Activated CD8-positive, alpha-beta memory T cell treated with anti-CD3 and anti-CD28 coated beads, Interleukin-2, amount 50 U/mL, for 24 hours (primary cell): ENCODE data around the gene TTLL3.
"Not testable (repeated sequence)": the region's sequence is repeated elsewhere in the genome, so short reads cannot be mapped to it uniquely, and the experiment has no call there.

Experiments
- DNase-seq: peaks from one replicate; pipeline ENCODE4 v3.0.0-alpha.2; 2020; ENCODE audit errors: extremely low read depth

The TTLL3 gene, protein sequence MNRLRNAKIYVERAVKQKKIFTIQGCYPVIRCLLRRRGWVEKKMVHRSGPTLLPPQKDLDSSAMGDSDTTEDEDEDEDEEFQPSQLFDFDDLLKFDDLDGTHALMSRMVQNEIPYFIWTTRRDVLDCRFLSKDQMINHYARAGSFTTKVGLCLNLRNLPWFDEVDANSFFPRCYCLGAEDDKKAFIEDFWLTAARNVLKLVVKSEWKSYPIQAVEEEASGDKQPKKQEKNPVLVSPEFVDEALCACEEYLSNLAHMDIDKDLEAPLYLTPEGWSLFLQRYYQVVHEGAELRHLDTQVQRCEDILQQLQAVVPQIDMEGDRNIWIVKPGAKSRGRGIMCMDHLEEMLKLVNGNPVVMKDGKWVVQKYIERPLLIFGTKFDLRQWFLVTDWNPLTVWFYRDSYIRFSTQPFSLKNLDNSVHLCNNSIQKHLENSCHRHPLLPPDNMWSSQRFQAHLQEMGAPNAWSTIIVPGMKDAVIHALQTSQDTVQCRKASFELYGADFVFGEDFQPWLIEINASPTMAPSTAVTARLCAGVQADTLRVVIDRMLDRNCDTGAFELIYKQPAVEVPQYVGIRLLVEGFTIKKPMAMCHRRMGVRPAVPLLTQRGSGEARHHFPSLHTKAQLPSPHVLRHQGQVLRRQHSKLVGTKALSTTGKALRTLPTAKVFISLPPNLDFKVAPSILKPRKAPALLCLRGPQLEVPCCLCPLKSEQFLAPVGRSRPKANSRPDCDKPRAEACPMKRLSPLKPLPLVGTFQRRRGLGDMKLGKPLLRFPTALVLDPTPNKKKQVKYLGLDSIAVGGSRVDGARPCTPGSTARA

DNA sequence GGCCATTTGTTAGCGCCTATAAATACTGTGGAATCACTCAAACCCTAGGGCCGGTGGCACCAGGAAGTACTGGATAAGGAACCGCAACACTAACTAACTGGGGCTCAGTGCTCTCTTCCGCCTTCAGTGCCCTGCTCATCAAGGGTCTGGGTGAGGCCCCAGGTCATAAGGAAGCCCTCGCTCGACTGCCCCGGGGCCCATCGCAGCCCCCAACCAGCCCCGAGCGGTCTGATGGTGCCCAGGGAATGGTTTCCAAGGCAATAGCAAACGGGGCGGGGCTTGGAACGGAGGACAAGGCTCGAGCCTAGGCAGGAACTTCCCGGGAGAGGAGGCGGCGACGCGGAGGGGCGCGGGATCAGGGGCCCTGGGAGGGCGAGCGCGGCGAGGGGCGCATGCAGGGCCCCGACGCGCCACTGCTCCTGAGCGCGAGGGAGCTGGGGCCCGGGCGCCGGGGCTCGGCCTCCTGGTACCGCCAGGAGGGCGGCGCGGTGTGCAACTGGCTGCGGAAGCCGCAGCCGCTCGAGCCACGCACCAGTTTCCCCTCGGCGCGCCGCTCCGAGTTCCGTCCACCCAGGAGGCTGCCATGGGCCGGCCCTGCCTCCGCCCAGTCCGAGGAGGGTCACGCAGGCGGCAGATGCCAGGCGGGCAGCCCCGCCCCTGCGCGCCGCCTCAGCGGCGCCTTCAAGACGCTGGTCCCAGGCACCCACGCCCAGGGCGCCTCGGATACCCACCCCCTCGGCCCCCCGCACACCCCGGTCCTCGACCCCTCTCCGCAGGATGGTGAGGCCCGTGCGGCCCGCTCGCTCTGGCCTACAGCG lies at the start of gene TTLL3:
Gene TTLL3 (plus strand): TSS at position 648 of the 818 bp plus-strand sequence. CDS start 400 bp downstream, outside the sequence.
- DNase-seq: no peak

DNA sequence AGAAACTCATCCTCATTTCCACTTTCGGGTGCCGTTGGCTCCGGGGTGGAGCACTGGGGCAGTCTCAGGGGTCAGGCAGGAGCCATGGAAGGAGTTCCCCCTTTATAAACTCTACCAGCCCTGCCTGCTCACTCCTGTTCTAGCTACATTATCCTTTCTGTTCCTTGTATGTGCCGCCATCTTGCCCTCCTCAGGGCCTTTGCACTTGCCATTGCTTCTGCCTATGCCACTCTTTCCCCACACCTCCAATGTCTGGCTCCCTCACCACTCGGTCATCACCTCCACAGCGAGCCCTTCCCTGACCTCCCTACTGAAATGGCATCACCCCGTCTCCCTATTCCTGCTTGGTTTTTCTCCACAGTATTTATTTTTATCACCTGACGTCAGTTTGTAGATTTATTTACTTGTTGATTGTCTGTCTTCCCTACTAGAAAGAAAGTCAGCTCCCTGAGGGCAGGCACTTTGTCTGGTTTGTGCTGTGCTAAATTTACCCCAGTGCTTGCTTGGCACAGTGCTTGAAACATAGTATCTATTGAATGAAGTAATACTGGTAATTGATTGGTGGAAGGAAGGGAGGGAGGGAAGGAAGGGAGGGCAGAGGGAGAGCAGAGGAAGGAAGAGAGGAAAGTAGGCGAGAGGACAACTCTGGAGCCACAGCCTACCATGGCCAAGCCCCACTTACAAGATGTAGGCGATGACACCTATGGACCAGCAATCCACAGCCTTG lies 49.1 kb upstream of the TTLL3 start:
- DNase-seq: no peak

DNA sequence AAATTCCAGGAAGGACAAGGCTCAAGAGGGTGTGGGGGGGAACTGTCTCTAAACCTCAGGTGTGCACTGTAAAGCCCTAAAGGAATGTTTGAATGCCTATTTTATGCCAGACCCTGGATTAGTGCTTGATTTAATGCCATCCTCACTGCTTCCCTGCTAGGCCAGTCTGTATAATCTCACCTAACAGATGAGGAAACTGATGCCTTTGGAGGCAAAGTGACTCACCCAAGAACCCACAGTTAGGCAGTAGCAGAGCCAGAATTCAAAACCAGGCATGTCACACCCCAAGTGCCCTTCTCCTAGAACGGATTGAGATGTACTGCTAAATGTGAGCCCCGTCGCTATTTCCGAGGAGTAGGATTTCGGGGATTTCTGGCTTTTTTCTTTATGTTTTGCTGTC lies 48.1 kb upstream of the TTLL3 start:
- no peak for DNase-seq

DNA sequence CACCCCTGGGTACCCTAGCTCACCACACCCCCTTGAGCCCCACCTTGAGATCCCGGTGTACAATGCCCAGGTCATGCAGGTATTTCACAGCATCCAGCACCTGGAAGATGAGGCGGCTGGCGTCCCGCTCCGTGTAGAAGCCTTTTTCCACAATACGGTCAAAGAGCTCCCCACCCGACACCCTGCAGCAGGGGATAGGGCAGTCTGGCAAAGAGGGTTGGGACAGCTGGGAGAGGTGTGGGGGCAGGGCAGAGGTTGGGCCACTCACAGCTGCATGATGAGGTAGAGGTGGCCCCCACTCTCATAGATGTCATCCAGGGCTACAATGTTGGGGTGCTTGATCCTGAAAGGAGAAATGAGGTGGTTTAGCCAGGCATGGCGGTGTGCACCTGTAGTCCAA lies 47.2 kb upstream of the TTLL3 start:
- no peak for DNase-seq

DNA sequence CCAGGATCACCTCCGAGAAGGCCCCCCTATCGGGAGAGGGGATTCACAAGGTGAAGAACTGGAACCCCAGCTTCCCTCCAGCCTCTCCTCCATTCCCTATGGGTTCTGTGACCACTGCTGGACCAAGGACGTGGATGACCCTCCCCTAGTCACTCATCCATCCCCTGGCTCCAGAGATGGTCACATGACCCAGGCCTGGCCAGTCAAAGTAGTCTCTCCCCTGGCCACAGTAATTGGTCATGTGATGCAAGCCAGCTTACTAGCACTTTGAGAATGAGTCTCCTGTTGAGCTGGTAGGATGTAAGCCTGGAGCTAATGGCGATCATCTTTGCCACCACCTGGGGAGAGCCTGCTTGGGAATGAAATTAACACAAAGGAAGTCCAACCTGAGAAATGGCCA lies 44.2 kb upstream of the TTLL3 start:
- no peak for DNase-seq

DNA sequence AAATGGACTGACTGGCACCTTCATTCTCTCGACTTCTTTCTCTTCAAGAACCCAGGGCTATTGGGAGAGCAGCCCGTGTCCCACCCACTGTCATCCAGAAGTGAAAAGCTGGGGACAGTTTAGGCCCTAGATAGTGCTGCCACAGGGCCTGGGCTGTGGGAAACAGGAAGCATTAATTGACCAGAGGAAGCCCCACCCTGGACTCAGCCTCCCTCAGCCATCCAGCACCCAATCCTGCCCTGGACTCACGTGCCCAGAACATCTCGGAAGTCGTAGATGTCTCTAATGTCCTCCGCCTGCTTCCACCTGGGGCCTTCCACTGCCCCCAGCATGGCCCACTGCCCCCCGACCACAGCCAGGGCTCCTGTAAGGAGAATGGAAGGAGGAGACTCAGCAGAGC lies 42.6 kb upstream of the TTLL3 start:
- DNase-seq: no peak

DNA sequence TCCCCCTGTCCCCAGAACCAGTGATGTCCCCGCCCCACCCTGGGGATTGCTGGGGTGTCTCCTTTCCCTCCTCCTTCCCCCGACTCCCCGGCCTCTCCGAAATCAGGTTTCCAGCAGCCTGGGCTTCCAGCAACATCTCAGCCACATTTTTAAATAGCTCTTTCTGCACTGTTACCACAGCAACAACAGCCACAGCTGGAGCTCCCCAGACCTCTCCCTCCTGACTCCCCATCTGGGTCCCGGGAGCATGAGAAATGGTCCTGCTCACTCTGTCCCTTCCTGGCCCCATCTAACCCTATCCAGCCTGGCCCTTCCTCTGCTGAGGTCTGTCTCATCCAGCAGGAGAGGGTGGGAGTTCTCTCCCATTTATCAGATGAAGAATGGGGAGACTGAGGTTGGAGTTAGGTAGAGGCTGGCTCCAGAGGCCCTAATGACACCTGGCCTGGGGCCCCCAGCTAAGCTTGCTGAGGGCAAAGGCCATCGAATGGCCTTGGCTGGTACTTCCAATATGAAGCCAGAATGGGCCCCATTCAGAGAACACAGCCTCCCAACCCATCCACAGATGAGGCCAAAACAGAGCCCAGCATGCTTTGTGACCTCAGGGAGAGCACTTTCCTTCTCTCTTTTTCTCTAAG lies 41.8 kb upstream of the TTLL3 start:
- DNase-seq: no peak

DNA sequence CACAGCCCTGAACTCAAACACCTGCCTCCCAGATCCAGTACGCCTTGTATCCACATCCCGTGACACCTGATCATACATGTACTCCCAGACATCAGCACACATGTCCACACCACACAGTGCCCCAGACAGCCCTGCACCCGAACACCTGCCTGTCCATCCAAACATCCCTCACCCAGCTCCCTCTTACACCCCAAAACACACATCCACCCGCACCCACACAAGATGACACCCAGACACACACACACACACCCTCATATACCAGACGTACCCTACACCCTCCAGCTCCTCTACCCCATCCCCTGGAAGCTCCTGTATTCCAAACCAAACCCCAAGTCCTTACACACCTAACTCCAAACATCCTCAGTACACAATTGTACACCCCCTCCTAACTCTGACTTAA lies 41.0 kb upstream of the TTLL3 start:
- DNase-seq: no peak

DNA sequence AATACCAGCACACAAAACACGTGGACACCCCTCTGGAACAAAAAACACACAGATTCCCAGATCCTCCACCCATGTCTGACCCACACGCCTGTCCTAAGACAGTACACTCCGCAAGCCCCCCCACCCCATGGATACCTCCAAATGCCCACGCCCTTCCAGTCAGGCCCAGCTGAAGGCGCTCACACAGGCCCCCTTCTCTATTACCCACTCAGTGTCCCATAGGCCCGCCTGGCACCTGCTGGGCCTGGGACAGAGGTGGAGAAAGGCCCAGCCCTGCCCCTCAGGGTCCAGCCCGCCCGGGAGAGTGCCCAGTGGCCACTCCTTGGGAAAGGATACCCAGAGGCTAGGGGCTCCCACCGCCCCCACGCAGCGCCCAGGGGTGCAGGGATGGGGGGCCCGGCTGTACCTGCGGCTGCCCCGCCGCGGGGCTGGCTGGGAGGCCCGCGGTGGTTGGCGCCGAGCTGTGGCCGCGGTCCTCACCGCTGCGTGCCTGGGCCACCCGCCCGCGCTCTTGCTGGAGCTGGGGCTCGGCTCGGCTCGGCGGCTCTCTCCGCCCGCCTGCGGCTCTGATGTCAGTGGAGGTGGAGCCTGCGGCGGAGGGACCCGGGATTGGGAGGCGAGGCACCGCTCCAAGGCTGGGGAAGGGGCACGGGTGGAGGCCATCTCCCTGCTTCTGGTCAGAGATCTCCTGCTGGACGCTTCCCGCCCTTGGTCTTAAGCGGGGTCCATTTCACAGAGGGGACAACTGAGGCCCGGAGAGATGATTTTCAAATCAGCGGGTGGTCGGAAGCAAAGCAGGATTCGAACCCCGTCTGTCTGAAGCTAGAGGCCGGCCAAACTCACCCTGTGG lies 40.4 kb upstream of the TTLL3 start, which contains the start of gene CAMK1:
Gene CAMK1 (minus strand): TSS at position 522 of the 850 bp plus-strand sequence. CDS start 2,198 bp downstream, outside the sequence.
- DNase-seq: no peak

DNA sequence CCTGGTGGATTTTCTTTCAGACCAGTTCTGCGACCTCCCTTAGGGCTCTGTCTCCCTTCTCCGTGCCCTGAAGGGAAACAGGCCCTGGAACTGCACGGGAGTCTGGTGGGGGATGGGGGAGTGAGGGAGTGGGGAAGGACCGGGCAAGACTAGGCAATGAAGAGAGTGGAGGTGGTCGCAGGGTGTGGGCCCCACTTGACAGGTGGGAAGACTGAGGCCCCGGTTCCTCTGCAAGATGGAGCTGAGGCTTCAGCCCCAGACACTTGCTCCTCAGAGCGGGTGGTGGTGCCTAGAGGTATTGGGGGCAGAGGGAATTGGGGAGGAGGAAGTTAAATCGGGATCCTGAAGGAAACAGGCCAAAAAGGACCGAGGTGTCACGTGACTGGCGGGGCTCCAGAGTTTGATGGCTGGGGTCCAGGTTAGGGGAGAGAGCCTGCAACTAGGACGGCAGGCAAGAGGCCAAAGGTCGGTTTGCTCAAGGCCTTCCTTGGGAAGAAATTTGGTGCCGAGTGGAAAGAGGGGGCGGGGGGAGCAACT lies 39.7 kb upstream of the TTLL3 start:
- no peak for DNase-seq

DNA sequence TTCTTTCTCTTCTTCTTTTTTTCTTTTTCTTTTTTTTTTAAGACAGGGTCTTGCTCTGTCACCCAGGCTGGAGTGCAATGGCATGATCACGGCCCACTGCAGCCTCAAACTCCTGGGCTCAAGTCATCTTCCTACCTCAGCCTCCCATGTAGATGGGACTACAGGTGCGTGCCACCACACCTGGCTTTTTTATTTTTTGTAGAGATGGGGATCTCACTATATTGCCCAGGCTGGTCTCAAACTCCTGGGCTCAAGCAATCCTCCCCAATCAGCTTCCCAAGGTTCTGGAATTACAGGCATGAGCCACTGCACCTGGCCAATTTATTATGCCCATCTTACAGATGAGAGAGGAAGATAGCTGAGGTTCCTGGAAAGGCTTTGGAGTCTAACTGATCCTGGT lies 39.1 kb upstream of the TTLL3 start:
- not testable (repeated sequence) for DNase-seq

DNA sequence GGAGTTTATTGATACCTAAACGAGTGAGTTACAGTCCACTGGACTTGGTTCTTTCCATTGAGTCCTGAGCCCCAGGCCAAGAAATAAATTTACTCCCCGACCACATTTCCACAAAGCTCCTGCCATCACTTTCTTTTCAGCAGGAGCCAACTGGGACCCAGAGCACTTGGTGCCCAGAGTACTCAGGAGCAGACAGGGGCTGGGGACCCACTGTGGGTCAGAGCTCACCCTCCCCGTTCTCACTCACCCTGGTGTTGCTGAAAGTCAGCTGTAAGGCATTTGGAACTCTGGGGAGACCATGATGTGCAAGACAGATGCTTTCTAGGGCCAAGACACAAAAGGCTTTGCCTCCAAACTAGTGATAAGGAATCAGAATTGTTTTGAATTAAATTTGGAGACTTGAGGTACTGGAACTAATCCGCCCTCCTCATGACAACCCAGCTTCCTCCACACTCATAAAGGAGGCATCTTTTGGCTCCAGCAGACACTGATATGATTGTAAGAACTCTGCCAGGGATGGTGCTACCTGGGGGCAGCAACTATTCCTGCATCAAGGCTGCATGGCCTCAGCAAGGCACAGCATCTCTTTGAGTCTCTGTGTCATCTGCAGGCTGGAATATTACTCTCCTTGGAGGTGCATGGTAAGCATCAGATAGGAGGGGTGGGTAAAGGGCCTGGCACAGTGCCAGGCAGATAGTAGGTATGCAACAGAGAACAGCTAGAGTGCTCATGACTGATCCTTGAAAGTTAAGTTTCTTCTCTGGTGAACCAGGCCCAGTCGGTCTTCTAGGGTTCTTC lies 33.0 kb upstream of the TTLL3 start:
- no peak for DNase-seq

DNA sequence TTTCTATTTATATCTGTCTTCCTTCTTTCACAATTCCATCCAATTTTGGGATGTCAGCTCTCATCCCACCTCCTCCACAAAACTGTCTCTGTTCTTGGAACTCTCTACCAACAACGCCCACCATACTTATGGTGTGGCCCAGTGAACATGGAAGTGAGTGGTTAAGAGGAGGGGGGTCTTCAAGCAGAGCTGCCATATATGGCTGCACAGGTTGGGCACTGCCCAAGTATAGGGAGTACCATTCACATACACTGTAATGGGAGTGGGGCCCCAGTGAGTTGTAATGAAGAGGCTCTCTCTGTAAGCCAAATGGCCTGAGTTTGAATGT lies 32.4 kb upstream of the TTLL3 start:
- no peak for DNase-seq

DNA sequence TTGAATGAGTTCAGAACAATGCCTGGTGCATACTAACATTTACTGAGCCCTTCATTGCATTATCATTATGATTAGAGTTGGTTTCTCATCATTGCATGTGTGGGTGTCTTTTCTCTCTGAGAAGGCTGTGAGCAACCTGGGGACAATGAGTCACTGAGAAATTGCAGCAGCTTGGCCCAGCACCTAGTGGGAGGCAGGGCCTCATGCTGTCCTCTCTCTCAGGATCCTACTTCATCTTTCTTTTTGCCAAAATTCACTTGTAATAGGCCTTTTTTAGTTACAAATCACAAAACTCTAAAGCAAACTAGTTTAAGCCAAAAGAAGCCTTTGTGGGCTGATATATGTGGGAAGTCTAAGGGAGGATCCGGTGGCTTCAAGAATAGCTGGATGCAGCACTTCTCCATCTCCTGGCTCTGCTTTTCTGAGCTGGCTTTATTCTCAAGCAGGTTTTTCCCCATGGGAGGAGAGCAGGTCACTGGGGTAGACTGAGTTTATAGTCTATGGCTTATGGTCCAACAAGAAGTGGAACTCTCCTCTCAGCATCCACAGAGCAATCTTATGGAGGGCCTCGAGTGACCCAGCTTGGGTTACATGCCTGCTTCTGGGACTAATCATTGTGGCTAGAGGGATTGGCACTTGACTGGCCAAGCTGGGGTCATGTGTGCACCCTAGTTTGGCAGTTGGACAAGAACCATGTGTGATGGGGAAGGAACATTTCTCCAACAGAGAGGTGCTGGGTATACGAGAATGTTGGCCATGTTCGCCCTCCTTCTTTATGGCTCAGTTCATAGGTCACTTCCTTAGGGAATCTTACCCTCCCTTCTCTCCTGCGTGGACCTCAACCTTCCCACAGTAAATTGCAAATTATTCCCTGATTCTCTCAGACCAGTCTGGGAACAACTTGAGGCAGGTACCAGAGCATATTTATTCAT lies 31.7 kb upstream of the TTLL3 start:
- DNase-seq: no peak

DNA sequence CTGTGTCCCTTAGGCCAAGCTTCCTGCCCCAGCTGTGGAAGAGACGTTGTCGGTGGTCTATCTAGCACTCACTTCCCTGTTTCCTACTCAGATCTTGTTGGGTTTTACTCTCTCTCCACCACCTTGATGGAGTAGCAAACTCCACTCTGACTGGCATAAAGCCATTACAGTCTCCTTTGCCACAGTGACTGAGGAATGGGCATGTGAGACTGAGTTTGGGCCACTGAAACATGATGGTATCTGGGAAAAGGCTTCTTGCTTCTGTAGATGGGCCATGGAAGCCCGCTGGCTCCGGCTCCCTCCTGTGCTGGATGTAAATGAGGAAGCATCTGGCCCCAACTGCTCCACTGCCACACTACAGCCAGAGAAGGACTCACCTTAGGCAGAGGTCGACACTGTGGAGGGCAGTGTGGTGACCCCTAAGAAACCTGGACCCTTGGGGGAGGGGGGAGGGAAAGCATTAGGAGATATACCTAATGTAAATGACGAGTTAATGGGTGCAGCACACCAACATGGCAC lies 30.9 kb upstream of the TTLL3 start:
- no peak for DNase-seq

DNA sequence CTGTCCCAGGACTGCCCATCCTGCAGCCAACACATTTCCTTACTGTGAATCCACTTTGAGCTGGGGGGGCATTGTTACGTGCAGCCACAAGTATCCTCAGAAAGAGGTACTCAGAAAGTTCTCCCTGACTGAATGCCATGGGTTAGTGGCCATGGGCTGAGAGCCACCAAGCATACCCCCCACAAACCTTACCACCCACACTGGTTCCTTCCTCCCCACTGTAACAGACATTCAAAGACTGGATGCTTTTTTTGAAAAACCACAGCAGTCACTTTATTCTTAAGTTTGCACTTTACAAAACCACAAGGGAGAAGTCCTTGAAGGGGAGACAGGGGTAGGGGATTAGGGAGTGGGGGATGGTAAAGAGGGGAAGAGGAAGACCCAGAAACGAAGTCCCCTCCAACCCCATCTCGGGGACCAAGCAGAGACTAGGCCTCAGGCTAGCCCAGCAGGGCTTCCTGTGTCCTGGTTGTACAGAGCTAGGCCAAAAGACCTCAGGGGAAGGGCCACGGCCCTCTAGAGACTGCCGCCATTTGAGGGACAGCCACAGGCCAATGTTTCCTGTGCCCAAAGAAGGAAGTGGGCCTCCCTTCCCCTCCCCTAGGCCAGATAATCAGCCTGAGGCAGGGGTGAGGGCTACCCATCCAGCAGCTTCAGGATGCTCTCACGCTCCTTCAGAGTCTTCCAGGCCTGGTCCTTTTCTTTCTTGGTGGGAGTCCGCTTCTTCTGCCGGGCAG lies 30.2 kb upstream of the TTLL3 start:
- DNase-seq: no peak

DNA sequence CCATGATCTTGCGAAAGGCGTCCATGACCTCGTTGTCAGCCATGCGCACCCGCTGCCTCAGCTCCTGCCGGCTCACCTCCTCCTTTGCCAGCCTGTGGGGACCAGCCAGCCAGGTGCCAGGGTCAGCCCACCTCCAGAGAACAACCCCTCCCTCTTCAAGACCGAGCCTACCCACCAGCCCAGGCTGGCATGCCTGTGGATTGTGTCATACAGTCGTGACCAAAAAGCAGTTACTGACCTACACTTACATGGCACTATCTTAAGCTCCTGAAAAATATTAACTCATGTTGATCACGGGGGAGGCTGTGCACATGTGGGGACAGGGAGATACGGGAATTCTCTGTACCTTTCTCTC lies 29.6 kb upstream of the TTLL3 start:
- no peak for DNase-seq
